CD4-positive, alpha-beta T cell treated with Interleukin-6 for 4 hours (primary cell): ENCODE measurements around the gene ERBB4.
"Not testable (repeated sequence)": the region's sequence is repeated elsewhere in the genome, so short reads cannot be mapped to it uniquely, and the experiment has no call there.

ENCODE experiments used
- DNase-seq: peaks from one replicate; pipeline ENCODE4 v3.0.0-alpha.2; 2020; ENCODE audit warnings: mixed read lengths

Gene ERBB4

DNA sequence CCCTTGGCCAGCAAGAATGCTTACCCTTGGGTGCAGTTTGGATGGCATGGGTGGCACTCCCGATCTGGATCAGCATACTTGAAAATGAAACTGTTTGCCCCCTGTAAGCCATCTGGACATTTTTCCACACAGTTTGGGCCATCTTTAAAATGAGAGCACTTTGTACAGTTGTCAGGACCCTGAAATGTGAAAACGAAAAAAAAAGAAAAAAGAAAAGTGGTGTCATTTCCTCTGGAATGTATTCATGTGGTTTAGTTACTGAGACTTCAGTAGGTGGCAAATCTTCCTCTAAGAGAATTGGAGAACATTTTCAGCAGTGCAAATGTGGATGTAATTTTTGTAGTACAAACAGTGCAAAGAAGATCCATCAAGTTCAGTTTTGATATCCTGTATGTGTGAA is 873.3 kb downstream of the ERBB4 start:
- no peak for DNase-seq

GRCh38 chr2:211664321-211664720 is 874.3 kb downstream of the ERBB4 start:
- DNase-seq = no peak

DNA sequence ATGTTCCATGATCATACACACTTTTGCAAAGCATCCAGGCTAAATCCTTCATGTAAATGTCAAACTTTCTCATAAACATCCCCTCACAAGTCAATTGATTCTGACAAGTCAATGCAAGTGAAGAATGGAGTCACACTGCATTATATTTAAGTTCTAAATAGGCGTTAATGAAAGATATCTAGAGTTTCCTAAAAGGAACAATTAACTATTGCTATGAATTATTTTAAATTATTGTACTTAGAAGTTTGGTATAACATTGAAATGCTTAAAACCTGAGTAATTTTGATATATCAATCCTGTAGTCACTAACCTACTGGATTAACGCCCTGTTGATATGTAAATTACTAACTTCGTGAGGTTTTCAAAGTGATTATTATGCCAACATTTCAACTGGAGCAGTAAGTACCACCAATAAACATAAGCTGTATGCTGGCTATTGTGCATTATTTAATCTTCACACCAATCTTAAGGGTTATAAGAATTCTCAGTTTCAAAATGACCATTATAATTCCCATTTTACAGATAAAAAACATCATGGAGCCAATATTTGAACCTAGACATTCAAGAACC is 884.3 kb downstream of the ERBB4 start:
- DNase-seq = no peak

- DNase-seq = no peak
Measured at GRCh38 chr2:211652327-211652726, 886.3 kb downstream of the ERBB4 start.

DNA sequence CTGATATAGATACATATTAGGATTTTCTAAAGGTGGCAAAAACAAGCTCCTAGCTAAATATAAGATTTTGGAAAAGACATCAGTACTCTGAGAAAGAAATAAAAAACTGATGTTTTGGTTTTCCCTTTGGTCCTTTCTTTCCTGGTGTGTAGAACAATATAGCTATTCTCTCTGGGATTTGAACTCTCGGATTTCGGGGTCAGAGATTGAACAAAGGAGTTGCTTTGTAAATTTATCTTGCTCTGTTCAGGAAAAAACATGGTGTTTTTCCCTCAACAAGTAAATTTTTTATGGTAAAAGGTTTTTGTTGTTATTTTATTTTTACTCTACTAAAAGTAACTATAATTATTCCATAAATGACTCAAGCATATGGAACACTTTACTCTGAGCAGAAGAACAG is 889.3 kb downstream of the ERBB4 start:
- DNase-seq = no peak

- DNase-seq = no peak
Measured at GRCh38 chr2:211631503-211631902, 907.1 kb downstream of the ERBB4 start.

DNA sequence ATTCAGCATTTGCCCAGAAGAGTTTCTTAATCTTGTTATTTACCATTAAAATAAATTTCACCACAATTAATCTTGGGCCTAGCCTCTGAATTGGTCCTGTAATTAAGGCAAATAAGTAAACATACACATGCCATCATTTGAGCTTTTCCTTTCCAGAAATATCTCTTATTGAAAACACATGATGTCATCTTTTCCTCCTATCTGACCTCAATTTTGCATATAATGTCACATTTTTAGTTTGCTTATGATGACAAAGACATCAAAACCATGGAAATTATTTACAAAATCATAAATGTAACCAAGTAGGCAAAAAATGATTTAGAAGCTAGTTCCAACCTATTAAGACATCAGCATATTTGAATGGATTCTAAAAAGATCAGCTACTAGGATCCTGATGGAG is 915.5 kb downstream of the ERBB4 start:
- no peak for DNase-seq

- no peak for DNase-seq
Measured at GRCh38 chr2:211620986-211621385, 917.6 kb downstream of the ERBB4 start.

- DNase-seq = no peak
Measured at GRCh38 chr2:211617803-211618202, 920.8 kb downstream of the ERBB4 start.

- DNase-seq = no peak
Measured at GRCh38 chr2:211611621-211612020, 927.0 kb downstream of the ERBB4 start.

- peak; percentile 1 for DNase-seq
Measured at GRCh38 chr2:211611061-211611518, 927.5 kb downstream of the ERBB4 start.

DNA sequence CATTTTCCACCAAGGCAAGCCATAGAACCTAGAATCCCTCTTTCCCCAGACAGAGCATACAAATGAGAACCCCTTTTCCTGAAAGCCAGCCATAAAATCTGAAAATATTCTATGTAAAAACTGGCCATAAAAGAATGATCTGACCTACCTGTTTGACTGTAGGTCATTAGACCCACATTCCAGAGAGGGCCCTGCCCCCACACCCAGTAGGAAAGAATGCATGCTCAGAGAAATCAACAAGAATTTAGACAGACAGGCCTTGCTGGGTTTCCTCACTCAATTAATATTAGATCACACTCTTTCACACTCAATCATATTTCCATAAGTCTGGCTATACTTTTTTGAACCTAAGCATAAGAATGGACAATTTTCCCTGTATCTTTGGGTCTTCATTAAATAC is 929.5 kb downstream of the ERBB4 start:
- no peak for DNase-seq

DNA sequence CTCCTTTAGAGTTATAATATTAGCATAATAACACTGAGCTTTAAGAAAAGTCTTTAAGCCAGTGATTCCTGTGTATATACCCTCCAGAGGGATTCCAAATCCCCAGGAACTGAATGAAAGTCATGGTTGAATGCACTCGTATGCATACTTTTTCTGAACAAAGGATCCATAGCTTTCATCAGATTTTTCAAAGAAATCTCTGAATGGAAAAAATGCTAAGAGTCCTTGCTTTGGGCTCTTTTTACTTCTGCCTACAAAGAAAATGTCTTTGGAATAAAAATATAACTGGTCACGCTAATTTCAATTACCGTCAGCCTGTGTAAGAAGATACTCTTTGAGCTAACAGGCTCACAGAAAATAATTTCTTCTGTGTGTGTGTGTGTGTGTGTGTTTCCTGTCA is 939.5 kb downstream of the ERBB4 start:
- DNase-seq = no peak

GRCh38 chr2:211598238-211598637 is 940.4 kb downstream of the ERBB4 start:
- DNase-seq = no peak

- not testable (repeated sequence) for DNase-seq
Measured at GRCh38 chr2:211592006-211592405, 946.6 kb downstream of the ERBB4 start.

DNA sequence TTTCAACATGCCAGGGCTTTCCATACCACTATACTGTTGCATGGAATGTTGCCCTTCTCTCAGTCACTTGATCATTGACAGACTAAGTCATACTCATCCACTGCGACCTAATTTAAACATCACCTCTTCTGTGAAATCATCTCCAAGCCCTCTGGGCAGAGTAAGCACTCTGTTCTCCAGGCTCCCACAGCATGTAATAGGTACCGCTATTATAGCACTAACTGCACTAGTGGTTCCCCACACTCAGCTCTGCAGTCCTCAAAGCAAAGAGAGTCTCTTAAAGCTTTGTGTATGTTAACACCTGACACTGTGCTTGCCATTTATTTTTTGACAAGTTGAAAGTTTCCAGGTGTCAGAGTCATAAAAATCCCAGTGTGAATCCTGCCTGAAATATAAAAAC is 947.2 kb downstream of the ERBB4 start:
- no peak for DNase-seq

GRCh38 chr2:211568439-211568838 is 970.2 kb downstream of the ERBB4 start:
- no peak for DNase-seq

DNA sequence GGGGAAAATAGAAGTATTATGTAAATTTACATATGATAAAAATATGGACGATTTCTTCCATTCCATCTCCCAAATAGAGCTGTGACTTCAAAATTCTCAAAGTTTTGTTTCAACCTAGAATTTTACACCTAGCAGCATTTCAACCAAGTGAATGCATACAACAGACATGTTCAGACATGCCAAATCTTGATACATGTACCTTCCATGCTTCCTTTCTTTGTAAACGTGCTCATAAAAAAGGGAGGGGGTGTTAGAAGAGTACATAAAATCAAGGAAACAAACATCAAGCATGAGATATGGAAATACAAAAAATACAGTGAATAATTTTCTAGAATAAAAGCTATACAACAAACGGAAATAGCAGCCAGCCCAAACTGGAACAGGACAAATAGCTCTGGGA is 974.2 kb downstream of the ERBB4 start:
- DNase-seq = no peak

GRCh38 chr2:211545582-211545981 is 993.0 kb downstream of the ERBB4 start:
- DNase-seq = no peak

GRCh38 chr2:211534632-211535031 is 1004.0 kb downstream of the ERBB4 start:
- DNase-seq = no peak

GRCh38 chr2:211524248-211524647 is 1014.4 kb downstream of the ERBB4 start:
- DNase-seq = not testable (repeated sequence)

DNA sequence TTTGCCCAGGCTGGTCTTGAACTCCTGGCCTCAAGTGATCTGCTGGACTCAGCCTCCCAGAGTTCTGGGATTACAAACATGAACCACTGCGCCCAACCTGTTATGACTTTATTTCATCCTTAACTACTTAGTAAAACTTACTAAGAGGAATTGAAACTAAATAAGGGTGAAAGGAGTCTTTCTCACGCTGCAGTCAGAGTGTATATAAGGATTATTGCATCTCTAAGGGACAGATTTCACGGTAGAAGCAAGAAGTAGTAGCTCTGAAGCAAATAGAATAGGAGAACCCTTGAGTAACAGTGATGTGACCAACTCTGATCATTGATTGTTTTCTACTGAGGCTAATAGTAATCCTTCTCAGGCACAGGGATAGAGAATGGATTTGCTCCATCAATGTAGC is 1022.1 kb downstream of the ERBB4 start:
- no peak for DNase-seq

- no peak for DNase-seq
Measured at GRCh38 chr2:211514049-211514448, 1024.6 kb downstream of the ERBB4 start.

GRCh38 chr2:211513446-211513845 is 1025.2 kb downstream of the ERBB4 start:
- no peak for DNase-seq

DNA sequence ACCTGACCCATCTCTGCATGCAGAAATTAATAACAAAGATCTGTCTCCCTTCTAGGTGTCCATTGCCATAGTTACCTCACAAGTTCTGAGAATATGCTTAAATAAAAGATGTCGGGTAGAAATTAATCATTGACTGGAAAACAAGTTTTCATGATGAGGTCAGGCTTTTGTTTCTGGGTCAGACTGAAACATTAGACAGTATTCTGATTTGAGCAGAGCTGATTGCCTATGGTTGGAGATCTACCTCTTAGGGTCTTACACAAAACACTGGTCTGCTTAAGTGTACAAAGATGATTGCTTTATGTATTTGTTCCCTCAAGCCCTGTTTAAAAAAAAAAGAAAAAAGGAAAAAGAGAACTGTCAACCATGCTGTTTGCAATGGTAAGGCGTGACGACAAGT is 1025.8 kb downstream of the ERBB4 start:
- DNase-seq = no peak

DNA sequence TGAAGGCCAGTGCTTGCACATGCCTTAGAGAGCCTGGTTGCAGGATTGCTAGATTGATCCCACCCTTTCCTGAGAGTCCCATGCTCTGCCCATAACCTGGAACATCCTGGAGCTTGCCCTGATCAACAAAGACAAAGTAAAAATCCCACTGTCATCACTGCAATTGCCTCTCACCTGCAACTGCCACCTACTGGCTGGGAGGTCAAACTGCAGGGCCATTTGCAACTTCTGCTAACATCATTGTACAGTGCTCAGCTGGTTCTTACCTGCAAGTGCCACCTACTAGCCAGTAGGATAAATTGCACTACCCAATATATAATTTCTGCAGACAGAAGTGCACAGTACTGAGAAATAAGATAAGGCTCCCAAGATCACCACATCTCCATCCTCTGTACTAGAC is 1034.7 kb downstream of the ERBB4 start:
- no peak for DNase-seq
